PC-9 (cell line): ENCODE results near the gene PEX11A.

ENCODE experiments used
- CTCF ChIP-seq: fragments of 200-600 bp; sonication (generic); conservative IDR thresholded peaks from 2 replicates; pipeline ENCODE4 v1.6.1; 2017; ENCODE audit warnings: mixed run types, antibody characterized with exemption, mild to moderate bottlenecking, moderate library complexity
- EZH2 ChIP-seq: fragments of 200-600 bp; sonication (generic); IDR thresholded peaks from 2 replicates; pipeline ENCODE4 v1.8.0; 2017; ENCODE audit warnings: antibody characterized with exemption, low read depth

- TF ChIP-seq CTCF = no peak
- TF ChIP-seq EZH2 = no peak
These were observed 16.0 kb downstream of the PEX11A start for GRCh38 chr15:89674526-89674925.
